GM18909 (cell line): ENCODE results near the gene UVSSA.

ENCODE experiments used
- ATAC-seq: cut with Tn5 transposase; IDR thresholded peaks from one replicate; pipeline ENCODE4 v1.9.1; 2021; ENCODE audit warnings: mild to moderate bottlenecking; ENCODE audit not compliant: unreplicated experiment, poor library complexity

The UVSSA gene

GRCh38 chr4:1373892-1374705, 27.1 kb downstream of the UVSSA start:
- ATAC-seq, result no peak

- no peak for ATAC-seq
Measured at GRCh38 chr4:1374706-1375045, 27.7 kb downstream of the UVSSA start.

- ATAC-seq, result no peak
Measured at GRCh38 chr4:1375051-1375721, 28.2 kb downstream of the UVSSA start.

- ATAC-seq, result no peak
Measured at GRCh38 chr4:1375761-1376322, 28.8 kb downstream of the UVSSA start.

- ATAC-seq, result no peak
Measured at GRCh38 chr4:1376391-1376840, 29.4 kb downstream of the UVSSA start.

GRCh38 chr4:1376841-1377605, 30.0 kb downstream of the UVSSA start:
- ATAC-seq, result no peak

- no peak for ATAC-seq
Measured at GRCh38 chr4:1377606-1378261, 30.7 kb downstream of the UVSSA start.

GRCh38 chr4:1378559-1379231, 31.7 kb downstream of the UVSSA start:
- ATAC-seq, result no peak

- no peak for ATAC-seq
Measured at GRCh38 chr4:1379351-1379781, 32.4 kb downstream of the UVSSA start.

GRCh38 chr4:1379801-1380331, 32.9 kb downstream of the UVSSA start:
- ATAC-seq, result no peak

- ATAC-seq, result no peak
Measured at GRCh38 chr4:1380368-1381151, 33.6 kb downstream of the UVSSA start.

GRCh38 chr4:1381181-1381621, 34.2 kb downstream of the UVSSA start:
- ATAC-seq, result no peak

GRCh38 chr4:1381944-1382541, 35.0 kb downstream of the UVSSA start:
- ATAC-seq, result no peak

- no peak for ATAC-seq
Measured at GRCh38 chr4:1382776-1383727, 36.0 kb downstream of the UVSSA start.

- ATAC-seq, result no peak
Measured at GRCh38 chr4:1383728-1384591, 37.0 kb downstream of the UVSSA start.

- ATAC-seq, result no peak
Measured at GRCh38 chr4:1384675-1385372, 37.8 kb downstream of the UVSSA start.
